Cardiac muscle cell (in vitro differentiated cells and primary cell): ENCODE data around the gene RSPRY1. TPM values are rescaled to one million over a fixed set of nuclear protein-coding genes. Genes with fewer than 3 reads are reported as not detected.
A peak's percentile ranks its signal among the peaks of the same experiment; 100 is the strongest.
"Not testable (repeated sequence)": the region's sequence is repeated elsewhere in the genome, so short reads cannot be mapped to it uniquely, and the experiment has no call there.

Experiments used
- DNase-seq, 2 donors: peaks; one replicate each; pipeline versions ENCODE4 v3.0.0 to v3.0.0-alpha.2; 2010 to 2017; ENCODE audit warnings: low read depth in 1 of 2, low spot score in 1 of 2
- H3K27ac ChIP-seq: fragments of 200-600 bp; sonication (generic); 2 replicates; pipeline ENCODE4 v1.5.1; 2016
- H3K27me3 ChIP-seq: fragments of 200-600 bp; sonication (generic); 2 replicates; pipeline ENCODE4 v1.6.0; 2016; ENCODE audit warnings: control low read depth
- H3K36me3 ChIP-seq: fragments of 200-600 bp; sonication (generic); 2 replicates; pipeline ENCODE4 v1.5.1; 2016; ENCODE audit warnings: control low read depth
- H3K4me1 ChIP-seq: fragments of 200-600 bp; sonication (generic); 2 replicates; pipeline ENCODE4 v1.8.1; 2017; ENCODE audit warnings: low read depth, mild to moderate bottlenecking, mixed run types
- H3K4me3 ChIP-seq: fragments of 200-600 bp; sonication (generic); 2 replicates; pipeline ENCODE4 v1.5.1; 2016; ENCODE audit warnings: mild to moderate bottlenecking
- H3K9me3 ChIP-seq: fragments of 200-600 bp; sonication (generic); 2 replicates; pipeline ENCODE4 v1.5.1; 2017; ENCODE audit warnings: low read depth, mild to moderate bottlenecking, control low read depth
- polyA plus RNA-seq: library from polyadenylated mRNA; unstranded; fragments of >200 nt; fragmentation: Nextera tagmentation; extraction: Ambion mirVana; gene quantifications from 2 replicates; pipeline ENCODE4 v1.2.1, GENCODE V29; 2016
- total RNA-seq: library from RNA; depleted of rRNA; stranded (reverse); fragments of >200 nt; gene quantifications from 2 replicates; pipeline ENCODE4 v1.2.3, GENCODE V29; 2016
- TF ChIP-seq, protein P1 (sequence below): IDR thresholded peaks from 2 replicates; pipeline ENCODE4 v1.5.1; 2012; ENCODE audit warnings: low read depth, mild to moderate bottlenecking, low read length

The RSPRY1 gene
- total and polyA plus RNA-seq, 2 experiments from 2014 or later: 30.3 to 33.2 TPM

DNA sequence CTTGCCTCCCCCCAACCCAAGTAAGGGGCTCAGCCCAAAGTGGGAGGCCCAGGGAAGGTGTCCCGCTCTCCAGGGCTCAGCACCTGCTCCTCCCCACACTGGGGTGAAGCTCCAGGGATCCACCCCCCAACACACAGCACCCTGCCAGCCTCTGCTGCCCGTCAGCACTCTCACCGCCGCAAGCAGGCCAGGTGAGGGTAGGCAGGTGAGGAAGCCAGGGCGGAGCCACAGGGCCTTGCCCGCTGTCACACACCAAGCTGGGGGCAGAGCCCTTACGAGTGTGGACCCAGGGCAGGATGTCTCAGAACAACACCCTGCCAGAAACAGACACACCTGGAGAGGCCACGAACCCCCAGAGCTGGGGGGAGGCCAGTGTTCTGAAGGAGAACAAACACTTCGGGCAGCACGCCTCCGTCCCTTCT lies 78.8 kb downstream of the RSPRY1 start:
- no peak for DNase-seq
- Histone ChIP-seq H3K4me3 (no peak overlapping the region), H3K4me1 (peaks cover 33% of the 10 kb centered on the region), H3K36me3 (no peaks in the 10 kb centered on the region), H3K27ac (no peak overlapping the region), H3K27me3 (no peaks in the 10 kb centered on the region), H3K9me3 (no peaks in the 10 kb centered on the region)
- TF ChIP-seq, protein P1, sequence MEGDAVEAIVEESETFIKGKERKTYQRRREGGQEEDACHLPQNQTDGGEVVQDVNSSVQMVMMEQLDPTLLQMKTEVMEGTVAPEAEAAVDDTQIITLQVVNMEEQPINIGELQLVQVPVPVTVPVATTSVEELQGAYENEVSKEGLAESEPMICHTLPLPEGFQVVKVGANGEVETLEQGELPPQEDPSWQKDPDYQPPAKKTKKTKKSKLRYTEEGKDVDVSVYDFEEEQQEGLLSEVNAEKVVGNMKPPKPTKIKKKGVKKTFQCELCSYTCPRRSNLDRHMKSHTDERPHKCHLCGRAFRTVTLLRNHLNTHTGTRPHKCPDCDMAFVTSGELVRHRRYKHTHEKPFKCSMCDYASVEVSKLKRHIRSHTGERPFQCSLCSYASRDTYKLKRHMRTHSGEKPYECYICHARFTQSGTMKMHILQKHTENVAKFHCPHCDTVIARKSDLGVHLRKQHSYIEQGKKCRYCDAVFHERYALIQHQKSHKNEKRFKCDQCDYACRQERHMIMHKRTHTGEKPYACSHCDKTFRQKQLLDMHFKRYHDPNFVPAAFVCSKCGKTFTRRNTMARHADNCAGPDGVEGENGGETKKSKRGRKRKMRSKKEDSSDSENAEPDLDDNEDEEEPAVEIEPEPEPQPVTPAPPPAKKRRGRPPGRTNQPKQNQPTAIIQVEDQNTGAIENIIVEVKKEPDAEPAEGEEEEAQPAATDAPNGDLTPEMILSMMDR: no peak

GRCh38 chr16:57265850-57266530 lies 79.9 kb downstream of the RSPRY1 start:
- H3K27me3 ChIP-seq: no peaks in the 10 kb centered on the region
- H3K36me3 ChIP-seq: no peaks in the 10 kb centered on the region
- TF ChIP-seq, protein P1: no peak
- no peaks in the 10 kb centered on the region for H3K9me3 ChIP-seq
- H3K4me3 ChIP-seq: no peak overlapping the region
- peak in 1 of 2 donors; percentile 64 for DNase-seq
- peaks cover 33% of the 10 kb centered on the region for H3K4me1 ChIP-seq
- H3K27ac ChIP-seq: no peak overlapping the region

DNA sequence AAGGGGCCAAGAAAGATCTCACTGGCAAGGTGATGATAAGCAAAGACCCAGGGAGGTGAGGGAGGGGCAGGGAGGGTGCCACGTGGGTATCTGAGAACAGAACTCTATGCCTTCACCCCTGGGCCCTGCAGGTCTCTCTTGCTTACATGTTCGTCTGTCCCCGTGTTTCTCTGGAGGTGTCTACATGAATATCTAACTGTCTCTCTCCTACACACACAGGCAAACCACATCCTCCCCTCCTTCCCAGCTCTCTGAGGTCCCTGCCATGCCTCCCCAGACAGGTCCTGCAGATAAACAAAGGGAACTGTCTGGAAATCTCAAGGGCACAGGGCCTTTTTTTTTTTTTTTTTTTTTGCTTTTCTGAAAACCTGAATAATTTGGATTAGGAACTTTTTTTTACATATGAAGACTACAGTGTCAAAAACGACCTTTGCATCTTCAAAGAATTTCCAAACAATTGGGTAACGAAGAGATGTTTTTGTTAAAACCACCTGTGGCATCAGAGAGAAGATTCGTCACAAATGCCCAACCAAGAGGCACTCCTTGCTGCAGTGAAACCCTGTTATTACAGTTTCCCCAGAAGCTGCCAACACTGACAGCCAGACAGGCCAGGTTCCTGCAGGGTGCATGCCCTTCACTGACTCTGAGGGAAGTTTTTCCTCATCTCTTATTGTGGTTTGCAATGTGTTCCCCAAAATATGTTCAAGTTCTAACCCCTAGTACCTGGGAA lies 80.6 kb downstream of the RSPRY1 start:
- H3K4me3 ChIP-seq: no peak overlapping the region
- no peaks in the 10 kb centered on the region for H3K36me3 ChIP-seq
- H3K27ac ChIP-seq: peak overlapping the region; percentile 18
- peak in 1 of 2 donors; percentile 20 for DNase-seq
- peaks cover 33% of the 10 kb centered on the region for H3K4me1 ChIP-seq
- H3K27me3 ChIP-seq: no peaks in the 10 kb centered on the region
- TF ChIP-seq, protein P1: no peak
- no peaks in the 10 kb centered on the region for H3K9me3 ChIP-seq

- H3K4me3 ChIP-seq, H3K27me3 ChIP-seq, DNase-seq, H3K9me3 ChIP-seq, H3K36me3 ChIP-seq: not testable (repeated sequence)
- H3K4me1 ChIP-seq: peaks cover 33% of the 10 kb centered on the region
- peak overlapping the region; percentile 18 for H3K27ac ChIP-seq
Observed at GRCh38 chr16:57267343-57267742, 81.2 kb downstream of the RSPRY1 start.

- Histone ChIP-seq H3K4me3 (no peak overlapping the region), H3K27ac (peak overlapping the region; percentile 88), H3K4me1 (peaks cover 33% of the 10 kb centered on the region), H3K36me3 (no peaks in the 10 kb centered on the region), H3K9me3 (no peaks in the 10 kb centered on the region), H3K27me3 (no peaks in the 10 kb centered on the region)
- DNase-seq: peak; percentile 64 to 88
- TF ChIP-seq, protein P1: no peak
Observed at GRCh38 chr16:57268804-57269800, 83.0 kb downstream of the RSPRY1 start.
